ENCODE measurements around the gene LARP1B.
"Not testable (repeated sequence)": the region's sequence is repeated elsewhere in the genome, so short reads cannot be mapped to it uniquely, and the experiment has no call there.

The LARP1B gene

DNA sequence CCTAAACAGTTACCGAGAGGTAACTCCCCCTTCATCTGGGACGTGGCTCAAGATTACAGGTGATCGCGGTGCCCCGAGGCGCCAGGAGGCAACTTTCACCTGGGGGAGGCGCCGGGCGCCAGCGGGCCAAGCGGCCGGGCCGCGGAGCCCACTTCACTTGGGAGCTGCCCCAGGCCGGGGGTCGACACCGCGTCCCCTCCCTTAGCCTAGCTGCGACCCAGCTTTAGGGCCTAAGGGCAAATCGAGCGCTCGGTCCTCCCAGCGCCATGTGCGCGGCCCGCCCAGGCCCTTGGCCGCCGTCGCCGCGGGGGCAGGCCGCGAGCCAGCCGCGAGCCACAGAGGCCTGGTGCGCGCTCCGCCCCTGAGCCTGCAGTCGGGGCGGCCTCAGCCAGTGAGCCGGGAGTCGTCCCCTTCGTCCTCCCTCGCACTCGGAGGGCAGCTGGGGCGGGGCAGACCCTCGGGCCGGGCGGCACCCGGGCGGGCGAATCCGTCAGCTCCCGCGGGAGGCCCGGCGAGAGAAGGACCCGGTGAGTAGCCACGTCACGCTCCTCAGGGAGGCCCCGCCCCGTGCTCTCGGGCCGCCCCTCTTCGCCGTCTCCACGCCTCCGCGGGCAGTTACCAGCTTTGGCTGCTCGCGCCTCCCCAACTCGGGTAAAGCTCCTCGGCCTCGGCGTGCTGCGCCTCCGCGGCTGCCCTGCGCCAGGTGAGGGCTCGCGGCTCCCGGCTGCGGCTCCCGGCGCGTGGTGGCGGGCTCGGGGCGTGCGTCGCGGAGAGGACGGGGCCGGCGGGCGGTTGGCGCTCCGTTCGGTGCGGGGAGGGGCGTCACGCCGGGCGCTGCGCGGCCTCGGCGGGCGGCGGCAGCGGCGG is at the start of gene LARP1B:
LARP1B (plus strand) TSS at position 614 of the 867 bp plus-strand sequence. CDS start 13,640 bp downstream, outside the sequence.
- peak within 1 kb of the TSS; percentile 81 for H3K4me3 ChIP-seq (ENCODE audit: low read length)
- TF ChIP-seq, protein P1, sequence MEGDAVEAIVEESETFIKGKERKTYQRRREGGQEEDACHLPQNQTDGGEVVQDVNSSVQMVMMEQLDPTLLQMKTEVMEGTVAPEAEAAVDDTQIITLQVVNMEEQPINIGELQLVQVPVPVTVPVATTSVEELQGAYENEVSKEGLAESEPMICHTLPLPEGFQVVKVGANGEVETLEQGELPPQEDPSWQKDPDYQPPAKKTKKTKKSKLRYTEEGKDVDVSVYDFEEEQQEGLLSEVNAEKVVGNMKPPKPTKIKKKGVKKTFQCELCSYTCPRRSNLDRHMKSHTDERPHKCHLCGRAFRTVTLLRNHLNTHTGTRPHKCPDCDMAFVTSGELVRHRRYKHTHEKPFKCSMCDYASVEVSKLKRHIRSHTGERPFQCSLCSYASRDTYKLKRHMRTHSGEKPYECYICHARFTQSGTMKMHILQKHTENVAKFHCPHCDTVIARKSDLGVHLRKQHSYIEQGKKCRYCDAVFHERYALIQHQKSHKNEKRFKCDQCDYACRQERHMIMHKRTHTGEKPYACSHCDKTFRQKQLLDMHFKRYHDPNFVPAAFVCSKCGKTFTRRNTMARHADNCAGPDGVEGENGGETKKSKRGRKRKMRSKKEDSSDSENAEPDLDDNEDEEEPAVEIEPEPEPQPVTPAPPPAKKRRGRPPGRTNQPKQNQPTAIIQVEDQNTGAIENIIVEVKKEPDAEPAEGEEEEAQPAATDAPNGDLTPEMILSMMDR (IDR thresholded peaks at IDR 0.05; ENCODE audit: insufficient read depth, low read depth, low read length, missing control alignments): no peak
- DNase-seq (ENCODE audit: low read depth): peak; percentile 97

DNA sequence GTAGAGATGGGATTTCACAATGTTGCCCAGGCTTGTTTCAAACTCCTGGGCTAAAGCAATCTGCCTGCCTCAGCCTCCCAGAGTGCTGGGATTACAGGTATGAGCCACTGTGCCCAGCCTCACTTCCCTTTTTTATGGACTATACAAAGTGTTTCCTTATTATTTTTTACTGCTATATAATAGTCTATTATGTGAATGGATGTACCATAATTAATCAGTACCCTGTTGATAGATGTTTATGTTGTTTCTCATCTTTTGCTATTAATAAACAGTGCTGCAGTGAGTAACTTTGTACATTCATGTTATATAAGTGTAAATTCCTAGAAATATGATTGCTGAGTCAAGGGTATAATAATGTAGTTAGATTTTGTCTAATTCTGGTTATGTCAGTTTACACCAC is 35.8 kb upstream of the LARP1B start:
- no peak overlapping the region for H3K4me3 ChIP-seq (ENCODE audit: low read length)
- no peak for DNase-seq (ENCODE audit: low read depth)
- TF ChIP-seq, protein P1 (IDR thresholded peaks at IDR 0.05; ENCODE audit: insufficient read depth, low read depth, low read length, missing control alignments): no peak

DNA sequence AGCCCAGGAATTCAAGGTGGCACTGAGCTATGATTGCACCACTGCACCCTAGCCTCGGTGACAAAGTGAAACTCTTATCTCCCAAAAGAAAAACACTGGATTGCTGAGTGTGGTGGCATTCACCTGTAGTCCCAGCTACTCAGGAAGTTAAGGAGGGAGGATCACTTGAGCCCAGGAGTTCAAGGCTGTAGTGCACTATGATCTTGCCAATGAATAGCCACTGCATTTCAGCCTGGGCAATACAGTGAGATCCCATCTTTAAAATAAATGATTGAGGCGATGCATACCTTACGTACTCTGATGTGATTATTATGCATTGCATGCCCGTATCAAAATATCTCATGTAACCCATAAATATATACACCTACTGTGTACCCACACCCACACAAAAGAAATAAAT is 31.2 kb upstream of the LARP1B start:
- DNase-seq (ENCODE audit: low read depth): no peak
- TF ChIP-seq, protein P1 (IDR thresholded peaks at IDR 0.05; ENCODE audit: insufficient read depth, low read depth, low read length, missing control alignments): no peak

DNA sequence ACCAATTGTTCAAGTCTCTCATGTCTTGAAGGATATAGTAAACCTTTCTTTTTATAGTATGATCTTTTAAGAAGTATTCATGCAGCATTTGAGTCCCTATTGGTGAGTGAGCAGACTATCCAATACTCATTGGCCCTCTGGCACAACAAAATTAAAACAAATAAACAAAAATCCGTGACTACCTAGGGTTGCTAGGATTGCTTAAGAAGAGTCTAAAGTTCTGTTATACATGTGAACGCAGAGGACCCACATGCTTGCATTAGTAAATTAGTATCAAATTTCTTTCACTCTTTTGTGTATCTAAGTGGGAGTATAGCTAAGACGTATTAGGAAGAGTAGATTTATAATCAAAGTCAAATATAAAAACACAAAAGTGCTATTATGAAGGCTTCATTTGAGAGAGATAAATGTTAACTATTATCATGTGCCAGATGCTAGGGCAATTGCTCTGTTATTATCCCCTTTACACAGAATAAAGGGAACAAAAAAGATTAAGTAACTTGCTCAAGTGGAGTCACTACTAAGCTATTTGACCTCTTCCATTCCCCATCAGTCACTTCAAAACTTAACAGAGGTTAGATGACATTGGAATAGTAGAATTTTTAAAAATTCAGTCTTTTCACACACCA is 29.2 kb upstream of the LARP1B start:
- no peak overlapping the region for H3K4me3 ChIP-seq (ENCODE audit: low read length)
- TF ChIP-seq, protein P1 (IDR thresholded peaks at IDR 0.05; ENCODE audit: insufficient read depth, low read depth, low read length, missing control alignments): no peak
- DNase-seq (ENCODE audit: low read depth): no peak

More for the DNA sequence above, 31.2 kb upstream of the LARP1B start:
- no peak overlapping the region for H3K4me3 ChIP-seq (ENCODE audit: low read length)

DNA sequence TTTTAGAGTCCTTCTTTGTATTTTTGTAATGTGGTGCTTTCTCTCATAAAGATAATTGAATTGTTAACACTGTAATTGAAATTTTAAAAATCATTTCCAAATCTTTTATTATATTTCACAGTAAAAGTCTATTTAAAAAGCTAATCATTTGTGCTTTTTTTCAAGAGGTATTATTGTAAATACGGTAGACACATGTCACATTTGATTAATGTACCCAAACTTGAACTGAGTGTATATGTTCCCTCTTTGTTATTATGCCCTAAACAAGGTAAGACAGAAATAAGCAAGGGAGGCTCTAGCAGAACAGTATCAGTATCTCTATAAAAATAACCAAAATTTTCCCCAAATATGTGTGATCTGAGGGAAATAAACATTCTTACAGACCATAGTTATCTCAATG is 21.5 kb upstream of the LARP1B start:
- no peak for DNase-seq (ENCODE audit: low read depth)
- no peak overlapping the region for H3K4me3 ChIP-seq (ENCODE audit: low read length)
- TF ChIP-seq, protein P1 (IDR thresholded peaks at IDR 0.05; ENCODE audit: insufficient read depth, low read depth, low read length, missing control alignments): no peak

DNA sequence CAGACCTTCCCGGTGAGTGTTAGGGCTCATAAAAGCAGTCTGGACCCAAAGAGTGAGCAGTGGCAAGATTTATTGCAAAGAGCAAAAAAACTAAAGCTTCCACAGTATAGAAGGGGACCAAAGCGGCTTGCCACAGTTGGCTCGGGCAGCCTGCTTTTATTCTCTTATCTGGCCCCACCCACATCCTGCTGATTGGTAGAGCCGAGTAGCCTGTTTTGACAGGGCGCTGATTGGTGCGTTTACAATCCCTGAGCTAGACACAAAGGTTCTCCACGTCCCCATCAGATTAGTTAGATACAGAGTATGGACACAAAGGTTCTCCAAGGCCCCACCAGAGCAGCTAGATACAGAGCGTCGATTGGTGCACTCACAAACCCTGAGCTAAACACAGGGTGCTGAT is 14.1 kb upstream of the LARP1B start:
- not testable (repeated sequence) for H3K4me3 ChIP-seq (ENCODE audit: low read length); DNase-seq (ENCODE audit: low read depth)

DNA sequence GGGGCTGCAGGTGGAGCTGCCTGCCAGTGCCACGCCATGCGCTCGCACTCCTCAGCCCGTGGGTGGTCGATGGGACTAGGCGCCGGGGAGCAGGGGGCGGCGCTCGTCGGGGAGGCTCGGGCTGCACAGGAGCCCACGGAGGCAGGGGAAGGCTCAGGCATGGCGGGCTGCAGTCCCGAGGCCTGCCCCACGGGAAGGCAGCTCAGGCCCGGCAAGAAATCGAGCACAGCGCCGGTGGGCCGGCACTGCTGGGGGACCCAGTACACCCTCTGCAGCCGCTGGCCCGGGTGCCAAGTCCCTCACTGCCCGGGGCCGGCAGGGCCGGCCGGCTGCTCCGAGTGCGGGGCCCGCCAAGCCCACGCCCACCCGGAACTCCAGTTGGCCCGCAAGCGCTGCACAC is 13.6 kb upstream of the LARP1B start:
- H3K4me3 ChIP-seq (ENCODE audit: low read length); DNase-seq (ENCODE audit: low read depth): not testable (repeated sequence)

DNA sequence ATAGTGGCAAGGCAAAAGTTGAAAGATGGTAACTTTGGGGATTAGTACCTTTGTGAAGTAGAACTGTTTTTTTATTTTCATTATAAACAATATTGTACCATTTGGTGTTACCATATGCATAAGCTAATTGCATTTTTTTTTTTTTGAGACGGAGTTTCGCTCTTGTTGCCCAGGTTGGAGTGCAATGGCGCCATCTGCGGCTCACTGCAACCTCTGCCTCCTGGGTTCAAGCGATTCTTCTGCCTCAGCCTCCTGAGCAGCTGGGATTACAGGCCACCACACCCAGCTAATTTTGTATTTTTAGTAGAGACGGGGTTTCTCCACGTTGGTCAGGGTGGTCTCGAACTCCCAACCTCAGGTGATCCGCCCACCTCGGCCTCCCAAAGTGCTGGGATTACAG is 9.9 kb upstream of the LARP1B start:
- DNase-seq (ENCODE audit: low read depth); H3K4me3 ChIP-seq (ENCODE audit: low read length): not testable (repeated sequence)

DNA sequence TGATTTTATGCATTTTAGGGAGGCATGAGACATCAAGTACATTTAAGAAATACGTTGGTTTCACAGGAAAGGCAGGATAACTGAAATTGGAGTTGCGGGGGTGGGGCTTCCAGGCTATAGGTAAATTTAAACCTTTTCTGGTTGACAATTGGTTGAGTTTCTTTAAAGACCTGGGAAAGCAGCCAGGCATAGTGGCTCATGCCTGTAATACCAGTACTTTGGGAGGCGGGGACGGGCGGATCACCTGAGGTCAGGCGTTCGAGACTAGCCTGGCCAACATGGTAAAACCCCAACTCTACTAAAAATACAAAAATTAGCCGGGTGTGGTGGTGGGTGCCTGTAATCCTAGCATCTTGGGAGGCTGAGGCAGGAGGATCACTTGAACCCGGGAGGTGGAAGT is 6.2 kb upstream of the LARP1B start:
- DNase-seq (ENCODE audit: low read depth): peak; percentile 10
- not testable (repeated sequence) for H3K4me3 ChIP-seq (ENCODE audit: low read length)

DNA sequence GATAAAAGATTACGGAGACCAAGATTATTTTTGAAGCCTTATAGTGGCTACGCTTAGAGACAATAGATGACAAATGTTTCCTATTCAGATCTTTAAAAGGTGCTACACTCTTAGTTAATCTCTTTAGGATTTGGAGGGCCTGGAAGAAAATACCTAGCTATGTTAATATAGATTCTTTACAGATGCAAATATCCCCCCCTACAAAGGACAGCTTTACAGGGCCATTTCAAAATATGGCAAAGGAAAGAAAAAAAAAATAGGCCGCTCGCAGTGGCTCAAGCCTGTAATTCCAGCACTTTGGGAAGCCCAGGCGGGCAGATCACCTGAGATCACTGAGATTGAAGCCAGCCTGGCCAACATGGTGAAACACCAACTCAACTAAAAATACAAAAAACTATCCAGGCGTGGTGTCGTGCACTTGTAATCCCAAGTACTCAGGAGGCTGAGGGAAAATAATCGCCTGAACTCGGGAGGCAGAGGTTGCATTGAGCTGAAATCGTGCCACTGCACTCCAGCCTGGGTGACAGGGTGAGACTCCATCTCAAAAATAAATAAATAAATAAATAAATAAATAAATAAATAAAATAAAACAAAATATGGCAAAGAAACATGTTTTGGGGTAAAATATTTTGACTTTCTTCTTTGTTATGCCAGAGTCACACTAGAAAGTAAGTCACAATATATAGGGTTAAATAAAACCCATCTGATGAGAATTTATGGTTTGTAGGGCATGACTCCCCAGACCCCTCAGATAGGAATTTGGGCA is 5.5 kb upstream of the LARP1B start:
- not testable (repeated sequence) for DNase-seq (ENCODE audit: low read depth); H3K4me3 ChIP-seq (ENCODE audit: low read length)

Measured in epithelial cell of esophagus (primary cell).